NCI-H1092 treated with DMSO at 0.1 percent for 48 hours (cell line): ENCODE measurements around the gene DOCK9.
"Not testable (repeated sequence)": the region's sequence is repeated elsewhere in the genome, so short reads cannot be mapped to it uniquely, and the experiment has no call there.

ENCODE experiments used
- DNase-seq: peaks from one replicate; lab custom pipeline; 2025; lab: John Stamatoyannopoulos, UW

Gene DOCK9

GRCh38 chr13:98916403-98916802 is 61.5 kb downstream of the DOCK9 start:
- DNase-seq: no peak

DNA sequence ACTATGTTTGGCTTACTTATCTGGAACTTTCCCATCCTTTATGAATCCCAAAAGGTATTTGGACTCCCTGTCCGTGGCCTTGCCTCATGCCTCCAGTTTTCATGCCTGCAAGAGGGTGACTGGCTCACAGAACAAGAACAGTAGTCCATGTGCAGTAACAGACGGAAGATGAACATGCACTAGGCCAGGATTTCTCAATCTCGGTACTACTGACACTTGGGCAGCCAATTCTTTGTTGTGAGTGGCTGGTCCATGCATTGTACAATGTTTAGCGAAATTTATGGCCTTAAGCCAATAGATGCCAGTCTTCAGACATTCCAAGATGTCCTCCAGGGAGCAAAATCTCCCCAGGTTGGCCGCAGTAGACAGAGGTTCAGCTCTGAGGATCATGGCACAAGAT is 61.9 kb downstream of the DOCK9 start:
- DNase-seq: no peak

DNA sequence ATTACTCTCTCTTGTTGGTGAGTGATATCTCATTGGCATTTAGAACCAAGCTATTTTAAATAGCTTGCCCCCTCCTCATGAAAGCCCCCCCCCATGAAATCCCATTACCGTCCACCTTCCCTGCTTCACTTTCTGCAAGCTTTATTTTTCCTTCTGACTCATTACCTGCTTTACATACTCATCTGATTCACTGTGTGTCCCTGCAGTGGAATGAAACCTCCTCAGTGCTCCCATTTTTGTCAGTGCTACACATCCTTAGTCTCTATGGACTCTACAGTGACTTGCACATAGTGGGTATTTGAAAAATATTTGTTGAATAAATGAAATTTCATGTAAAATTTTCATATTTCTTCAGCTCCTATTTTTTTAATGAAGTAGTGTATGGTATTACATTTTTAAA is 62.3 kb downstream of the DOCK9 start:
- no peak for DNase-seq

DNA sequence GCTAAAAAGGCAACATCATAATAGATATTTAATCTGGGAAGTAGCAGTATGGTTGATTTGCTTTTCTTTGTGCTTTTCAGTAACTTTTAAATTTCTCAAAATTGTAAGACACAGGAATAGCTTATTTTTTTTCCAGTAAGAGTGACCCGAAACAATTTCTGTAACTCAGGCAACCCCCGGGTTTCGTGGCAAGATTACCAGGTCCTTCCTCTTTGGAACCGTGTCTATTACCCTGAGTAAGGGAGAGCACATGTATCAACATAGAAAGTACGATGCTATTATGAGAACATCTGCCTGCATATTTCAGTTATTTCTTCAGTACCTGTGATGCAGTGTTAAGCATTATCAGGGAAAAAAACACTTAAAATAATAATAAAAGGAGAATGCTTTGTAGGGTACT is 64.1 kb downstream of the DOCK9 start:
- DNase-seq: no peak

DNA sequence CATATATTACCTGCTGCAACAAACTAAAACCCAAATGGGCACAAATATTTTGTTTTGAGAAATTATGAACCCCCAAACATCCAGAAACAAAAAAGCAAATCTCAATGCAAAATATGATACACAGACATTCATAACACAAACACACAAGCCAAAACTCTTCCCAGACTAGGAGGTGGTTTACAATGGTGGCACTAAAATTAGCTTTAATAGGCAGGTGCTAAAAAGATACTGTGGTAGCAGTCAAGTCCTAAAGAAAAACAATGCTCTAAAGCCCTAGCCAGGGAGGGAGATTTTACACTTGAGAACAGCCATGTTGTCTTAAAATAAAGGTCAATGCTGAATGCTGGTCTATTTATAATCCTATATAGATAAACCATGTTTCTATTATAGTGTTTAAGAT is 65.0 kb downstream of the DOCK9 start:
- no peak for DNase-seq

GRCh38 chr13:98910501-98910951 is 67.3 kb downstream of the DOCK9 start:
- no peak for DNase-seq

DNA sequence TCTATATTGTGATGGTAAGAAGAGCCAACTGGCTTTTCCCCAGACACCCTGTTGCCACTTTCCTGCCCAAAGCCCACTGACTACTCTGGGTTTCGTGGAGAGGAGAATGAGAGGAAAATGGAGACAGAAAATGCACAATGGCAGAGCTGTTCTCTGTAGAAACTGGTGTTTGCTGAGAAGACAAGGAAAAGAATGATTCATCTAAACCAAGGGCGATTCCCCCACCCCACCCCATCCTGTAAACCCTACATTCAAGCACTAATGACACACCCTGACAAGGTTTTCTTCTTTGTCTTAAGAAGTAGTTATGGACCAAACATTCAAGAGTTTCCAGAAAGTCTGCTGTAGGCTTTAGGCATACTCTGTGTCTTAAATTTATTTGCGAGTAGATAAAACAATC is 68.8 kb downstream of the DOCK9 start:
- DNase-seq: no peak

GRCh38 chr13:98906746-98907502 is 70.9 kb downstream of the DOCK9 start:
- DNase-seq: no peak

GRCh38 chr13:98905199-98905598 is 72.7 kb downstream of the DOCK9 start:
- no peak for DNase-seq

DNA sequence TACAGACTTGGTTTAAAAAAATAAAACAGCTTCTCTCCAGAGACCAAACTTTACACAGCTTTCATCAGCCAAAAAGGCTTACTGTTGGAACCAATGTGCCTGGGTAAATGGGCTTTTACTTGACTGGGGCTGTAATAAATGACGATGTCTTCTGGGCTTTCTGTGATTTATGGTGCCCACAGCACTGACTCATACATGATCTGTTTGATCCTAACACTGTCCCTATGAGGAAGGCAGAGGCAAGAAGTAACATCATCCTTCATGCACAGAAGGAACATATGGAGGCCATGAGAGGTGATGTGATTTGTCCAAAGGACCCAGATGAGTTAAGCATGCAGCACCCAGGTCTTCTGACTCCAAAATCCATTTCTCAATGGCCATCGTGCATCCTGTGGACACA is 77.4 kb downstream of the DOCK9 start:
- DNase-seq: no peak

- no peak for DNase-seq
Observed at GRCh38 chr13:98897706-98898105, 80.2 kb downstream of the DOCK9 start.

DNA sequence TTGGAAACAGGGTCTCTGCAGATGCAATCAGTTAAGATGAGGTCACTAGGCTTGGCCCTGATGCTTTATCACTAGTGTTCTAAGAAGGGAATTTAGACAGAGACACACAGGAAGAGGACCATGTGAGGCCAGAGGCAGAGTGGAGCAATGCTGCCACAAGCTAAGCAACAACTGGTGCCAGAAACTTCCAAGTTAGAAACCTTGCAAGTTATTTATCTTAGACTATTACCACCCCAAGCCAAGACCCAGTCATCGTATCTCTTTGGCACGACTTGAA is 81.1 kb downstream of the DOCK9 start:
- DNase-seq: no peak

GRCh38 chr13:98896083-98896867 is 81.6 kb downstream of the DOCK9 start:
- no peak for DNase-seq

DNA sequence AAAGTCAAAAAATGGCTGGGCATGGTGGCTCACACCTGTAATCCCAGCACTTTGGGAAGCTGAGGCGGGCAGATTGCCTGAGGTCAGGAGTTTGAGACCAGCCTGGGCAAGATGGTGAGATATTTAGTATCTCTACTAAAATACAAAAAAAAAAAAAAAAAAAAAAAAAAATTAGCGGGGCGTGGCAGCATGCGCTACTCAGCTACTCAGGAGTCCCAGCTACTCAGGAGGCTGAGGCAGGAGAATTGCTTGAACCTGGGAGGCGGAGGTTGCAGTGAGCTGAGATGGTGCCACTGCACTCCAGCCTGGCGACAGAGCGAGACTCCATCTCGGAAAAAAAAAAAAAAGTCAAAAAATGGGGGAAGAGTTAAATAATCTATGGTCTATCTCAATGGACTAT is 83.0 kb downstream of the DOCK9 start:
- not testable (repeated sequence) for DNase-seq

DNA sequence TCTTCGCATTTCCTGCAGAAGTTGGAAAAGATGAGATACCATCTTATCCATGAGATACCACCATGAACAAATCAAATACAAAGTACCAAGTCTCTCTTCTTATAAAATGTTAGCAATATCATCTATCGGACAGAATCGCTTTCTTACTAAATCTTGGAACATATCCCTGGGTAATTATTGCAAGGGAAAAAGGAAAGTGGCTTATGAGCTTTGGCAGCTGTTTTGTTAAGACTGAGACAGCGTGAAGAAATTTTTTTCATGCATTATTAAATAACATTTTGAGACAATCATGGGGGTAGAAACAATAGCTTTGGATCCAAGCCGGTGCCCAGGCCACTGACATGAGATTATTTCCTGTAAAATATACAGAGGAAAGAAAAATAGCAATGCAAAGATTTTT is 84.5 kb downstream of the DOCK9 start:
- no peak for DNase-seq

DNA sequence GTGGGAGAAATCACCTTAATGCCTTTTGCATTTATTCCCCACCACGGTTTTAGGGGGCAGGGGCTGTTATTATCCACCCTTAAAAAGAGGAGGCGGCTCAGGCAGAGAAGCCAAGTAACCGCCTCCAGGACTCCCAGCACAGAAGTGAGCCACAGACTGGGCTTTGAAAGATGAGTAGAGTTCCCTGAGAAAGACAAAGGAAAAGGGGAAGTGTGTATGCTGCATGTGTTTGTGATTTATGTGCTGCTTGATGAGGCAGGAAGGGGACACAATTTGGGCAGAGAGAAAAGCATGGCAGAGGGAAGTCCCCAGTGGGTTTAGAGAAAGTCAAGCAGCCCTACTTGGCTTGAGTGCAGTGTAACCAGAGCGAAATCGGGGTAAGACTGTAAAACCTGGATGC is 85.0 kb downstream of the DOCK9 start:
- DNase-seq: no peak

GRCh38 chr13:98892077-98892476 is 85.8 kb downstream of the DOCK9 start:
- DNase-seq: no peak

DNA sequence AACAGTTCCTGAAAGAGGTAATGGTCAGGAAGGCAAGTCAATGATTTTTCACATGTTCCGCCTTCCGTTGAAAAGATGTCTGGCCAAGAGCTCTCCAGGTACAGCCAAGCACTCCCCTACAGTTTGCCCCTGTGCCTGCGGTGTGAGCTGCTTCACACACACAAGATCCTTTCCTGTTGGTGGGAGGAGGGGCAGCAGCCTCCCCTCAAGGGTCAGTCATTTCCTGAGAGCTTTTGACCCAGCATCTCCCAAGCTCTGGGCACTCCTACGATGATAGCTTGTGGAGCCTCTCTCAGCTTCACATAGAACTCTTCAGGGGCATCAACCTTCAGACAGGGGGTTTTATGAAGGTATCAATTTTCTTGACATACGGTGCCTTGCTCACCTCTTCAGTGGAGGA is 86.9 kb downstream of the DOCK9 start:
- no peak for DNase-seq

DNA sequence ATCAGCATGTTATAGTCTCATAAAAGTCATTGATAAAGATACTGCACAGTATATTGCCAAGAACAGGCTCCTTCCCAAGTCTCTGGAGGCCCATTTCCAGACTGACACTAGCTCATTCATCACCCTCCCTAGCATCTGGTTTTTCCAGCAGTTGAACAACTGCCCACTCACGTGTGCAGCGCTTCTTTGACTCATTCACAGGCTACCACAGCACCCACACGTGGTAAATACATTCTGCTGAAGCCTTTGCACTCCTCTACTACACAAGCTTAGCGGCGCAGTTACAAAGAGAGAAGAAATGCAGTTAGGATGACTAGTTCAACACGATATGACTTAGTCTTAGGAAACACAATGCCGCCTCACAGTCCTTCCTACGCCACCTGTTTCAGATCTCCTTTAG is 87.7 kb downstream of the DOCK9 start:
- no peak for DNase-seq

- DNase-seq: no peak
Observed at GRCh38 chr13:98889419-98890085, 88.3 kb downstream of the DOCK9 start.

DNA sequence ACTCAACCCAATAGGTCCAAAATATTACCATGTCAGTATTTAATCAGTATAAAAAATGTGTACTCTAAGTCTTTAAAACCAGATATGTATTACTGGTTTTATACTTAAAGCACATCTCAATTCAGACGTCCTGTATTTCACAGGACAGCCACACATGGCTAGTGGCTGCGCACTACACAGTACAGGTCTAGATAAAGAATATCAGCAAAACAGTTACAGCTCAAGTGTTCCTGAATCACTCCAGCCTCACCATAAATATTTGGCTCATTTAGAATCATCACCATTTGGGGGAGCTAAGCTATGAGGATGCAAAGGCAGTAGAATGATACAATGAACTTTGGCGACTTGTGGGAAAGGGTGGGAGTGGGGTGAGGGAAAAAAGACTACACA is 89.0 kb downstream of the DOCK9 start:
- DNase-seq: no peak

- DNase-seq: no peak
Observed at GRCh38 chr13:98888222-98888889, 89.5 kb downstream of the DOCK9 start.
